A549 (cell line): ENCODE data around the gene UBA3. TPM values are rescaled to one million over a fixed set of nuclear protein-coding genes. Genes with fewer than 3 reads are reported as not detected.

Source experiments
- ATAC-seq, 2 experiments: fragments of 200-7000 bp in 1 of 2; fragments of >200 bp in 1 of 2; cut with Nextera tagmentation in 1 of 2; cut with Tn5 transposase in 1 of 2; 3 replicates each; pipeline versions ENCODE4 v1.8.0 to v1.9.1; 2018 to 2020; ENCODE audit warnings: mild to moderate bottlenecking in 1 of 2, moderate library complexity in 1 of 2
- CTCF ChIA-PET: fragments of 300-600 bp; sonication (Branson Sonifier 250); formaldehyde crosslinking; extraction: SDS; loops from one replicate; lab custom pipeline; 2021; ENCODE audit warnings: antibody characterized with exemption, inconsistent platforms; lab: Yijun Ruan, JAX
- POLR2A ChIA-PET: fragments of 350-600 bp; formaldehyde crosslinking; extraction: SDS; loops from one replicate; lab custom pipeline; 2021; ENCODE audit warnings: antibody characterized with exemption, inconsistent platforms; lab: Yijun Ruan, JAX
- DNase-seq, 2 experiments: peaks; one replicate each; pipeline versions ENCODE4 v3.0.0 to v3.0.0-alpha.2; 2011 to 2016; ENCODE audit warnings: low read depth in 1 of 2, low spot score in 1 of 2
- FAIRE-seq: peaks from 2 replicates; lab custom pipeline; 2011; peaks lifted over from hg19 to GRCh38; lab: Jason Lieb, UNC
- H3K27ac ChIP-seq, 2 experiments: fragments of >200 bp; sonication (Bioruptor Twin); formaldehyde crosslinking; 3 replicates each; pipeline ENCODE4 v1.5.1; 2016 to 2017
- H3K4me1 ChIP-seq: fragments of >200 bp; sonication (Bioruptor Twin); formaldehyde crosslinking; 3 replicates; pipeline ENCODE4 v1.6.1; 2016
- H3K4me2 ChIP-seq: fragments of >200 bp; sonication (Bioruptor Twin); formaldehyde crosslinking; 3 replicates; pipeline ENCODE4 v1.6.1; 2016
- H3K4me3 ChIP-seq: fragments of >200 bp; sonication (Bioruptor Twin); formaldehyde crosslinking; 3 replicates; pipeline ENCODE4 v1.5.1; 2016
- H3K9me3 ChIP-seq: fragments of >200 bp; sonication (Bioruptor Twin); formaldehyde crosslinking; 3 replicates; pipeline ENCODE4 v1.6.1; 2016
- CBX2 ChIP-seq: fragments of 200-600 bp; sonication (generic); IDR thresholded peaks from 2 replicates; pipeline ENCODE4 v1.6.1; 2016; ENCODE audit warnings: low read depth, mild to moderate bottlenecking, borderline replicate concordance
- CEBPB ChIP-seq, 2 experiments: fragments of >200 bp in 1 of 2; sonication (Bioruptor Twin) in 1 of 2; formaldehyde crosslinking in 1 of 2; IDR thresholded peaks; 2 replicates each; pipeline ENCODE4 v1.6.1; 2012 to 2016
- CHD2 ChIP-seq: fragments of 150-350 bp; IDR thresholded peaks from 2 replicates; pipeline ENCODE4 v1.6.1; 2014; ENCODE audit warnings: low read length; ENCODE audit not compliant: partially characterized antibody
- EHF ChIP-seq: fragments of 250-450 bp; sonication (Bioruptor Pico); IDR thresholded peaks from 2 replicates; pipeline ENCODE4 v1.5.0; 2020; ENCODE audit warnings: mild to moderate bottlenecking
- EHMT2 ChIP-seq: fragments of 200-600 bp; sonication (generic); IDR thresholded peaks from 2 replicates; pipeline ENCODE4 v1.6.1; 2016; ENCODE audit warnings: antibody characterized with exemption, low read depth, mild to moderate bottlenecking, moderate library complexity
- EP300 ChIP-seq, 2 experiments: fragments of >200 bp; sonication (Bioruptor Twin); formaldehyde crosslinking; IDR thresholded peaks; 2 replicates in 1 of 2; 3 replicates in 1 of 2; pipeline ENCODE4 v1.6.1; 2016 to 2017
- FOSB ChIP-seq: fragments of 250-450 bp; sonication (Bioruptor Pico); IDR thresholded peaks from 2 replicates; pipeline ENCODE4 v1.5.0; 2020; ENCODE audit warnings: mild to moderate bottlenecking, moderate library complexity
- FOSL2 ChIP-seq, 2 experiments: fragments of 450-650 bp in 1 of 2; fragments of >200 bp in 1 of 2; sonication (Bioruptor Twin) in 1 of 2; formaldehyde crosslinking; IDR thresholded peaks; 2 replicates each; pipeline versions ENCODE4 v1.5.0 to v1.6.1; 2016 to 2020; ENCODE audit warnings: mild to moderate bottlenecking in 1 of 2, moderate library complexity in 1 of 2
- FOXS1 ChIP-seq: fragments of 250-450 bp; sonication (Bioruptor Pico); IDR thresholded peaks from 2 replicates; pipeline ENCODE4 v1.5.0; 2020; ENCODE audit warnings: mild to moderate bottlenecking, moderate library complexity
- GATA3 ChIP-seq: IDR thresholded peaks from 2 replicates; pipeline ENCODE4 v1.6.1; 2012; ENCODE audit warnings: borderline replicate concordance
- HDAC2 ChIP-seq: fragments of 200-600 bp; sonication (generic); IDR thresholded peaks from 2 replicates; pipeline ENCODE4 v1.6.1; 2016
- HOXB13 ChIP-seq: fragments of 250-450 bp; sonication (Bioruptor Pico); IDR thresholded peaks from 2 replicates; pipeline ENCODE4 v1.5.0; 2020; ENCODE audit warnings: low read depth, mild to moderate bottlenecking, moderate library complexity
- MAX ChIP-seq: IDR thresholded peaks from 2 replicates; pipeline ENCODE4 v1.6.1; 2012
- MAZ ChIP-seq: fragments of 150-350 bp; IDR thresholded peaks from 2 replicates; pipeline ENCODE4 v1.6.1; 2014; ENCODE audit warnings: antibody characterized with exemption, low read depth, low read length, borderline replicate concordance
- MYC ChIP-seq: IDR thresholded peaks from 2 replicates; pipeline ENCODE4 v1.6.1; 2012; ENCODE audit warnings: mild to moderate bottlenecking, inconsistent platforms, low read length, improper control_type of control experiment, borderline replicate concordance
- NFE2L2 ChIP-seq: fragments of 150-350 bp; conservative IDR thresholded peaks from 2 replicates; pipeline ENCODE4 v1.6.1; 2014; ENCODE audit warnings: low read length
- POLR2AphosphoS2 ChIP-seq: conservative IDR thresholded peaks from 2 replicates; pipeline ENCODE4 v1.6.1; 2012; ENCODE audit warnings: low read length, improper control_type of control experiment, inconsistent platforms
- RAD21 ChIP-seq, 2 experiments: fragments of >200 bp in 1 of 2; sonication (Bioruptor Twin) in 1 of 2; formaldehyde crosslinking in 1 of 2; IDR thresholded peaks in 1 of 2; conservative IDR thresholded peaks in 1 of 2; 2 replicates in 1 of 2; 3 replicates in 1 of 2; pipeline ENCODE4 v1.6.1; 2012 to 2018; ENCODE audit warnings: inconsistent platforms in 1 of 2
- RFX5 ChIP-seq: fragments of 450-650 bp; IDR thresholded peaks from 2 replicates; pipeline ENCODE4 v1.7.1; 2014; ENCODE audit warnings: antibody characterized with exemption, mild to moderate bottlenecking, moderate library complexity
- SMC3 ChIP-seq: fragments of >200 bp; sonication (Bioruptor Twin); formaldehyde crosslinking; IDR thresholded peaks from 3 replicates; pipeline ENCODE4 v1.6.1; 2018; ENCODE audit warnings: inconsistent platforms
- SREBF2 ChIP-seq: fragments of 450-650 bp; IDR thresholded peaks from 2 replicates; pipeline ENCODE4 v1.6.1; 2014; ENCODE audit warnings: mild to moderate bottlenecking, moderate library complexity
- TFCP2L1 ChIP-seq: fragments of 250-450 bp; sonication (Bioruptor Pico); IDR thresholded peaks from 2 replicates; pipeline ENCODE4 v1.5.0; 2021; ENCODE audit warnings: mild to moderate bottlenecking
- TP53 ChIP-seq: fragments of 250-450 bp; sonication (Bioruptor Pico); IDR thresholded peaks from 2 replicates; pipeline ENCODE4 v1.5.0; 2021; ENCODE audit warnings: mild to moderate bottlenecking, moderate library complexity
- WGBS: methylation state at CpG from one replicate; pipeline ENCODE4 v1.1.6; 2017; ENCODE audit errors: missing lambda C conversion rate; 5-methylcytosine and 5-hydroxymethylcytosine counted together
- polyA plus RNA-seq, 4 experiments: library from polyadenylated mRNA; depleted of rRNA in 3 of 4; stranded (reverse); fragments of >200 nt; fragmentation: RNase III in 1 of 4; extraction: RNeasy Plus Mini Kit Qiagen cat#74134 plus additional on column Dnase treatment in 1 of 4; gene quantifications; 2 replicates in 3 of 4; 3 replicates in 1 of 4; pipeline ENCODE4 v1.2.3, GENCODE V29; 2011 to 2017
- TF ChIP-seq, protein P1 (sequence below): fragments of >200 bp; sonication (Bioruptor Twin); formaldehyde crosslinking; IDR thresholded peaks from 2 replicates; pipeline ENCODE4 v1.6.1; 2016

Gene UBA3
- polyA plus RNA-seq, 2 of the 4 experiments (the other 2 are of a cell fraction) = 50.0 to 62.7 TPM

DNA sequence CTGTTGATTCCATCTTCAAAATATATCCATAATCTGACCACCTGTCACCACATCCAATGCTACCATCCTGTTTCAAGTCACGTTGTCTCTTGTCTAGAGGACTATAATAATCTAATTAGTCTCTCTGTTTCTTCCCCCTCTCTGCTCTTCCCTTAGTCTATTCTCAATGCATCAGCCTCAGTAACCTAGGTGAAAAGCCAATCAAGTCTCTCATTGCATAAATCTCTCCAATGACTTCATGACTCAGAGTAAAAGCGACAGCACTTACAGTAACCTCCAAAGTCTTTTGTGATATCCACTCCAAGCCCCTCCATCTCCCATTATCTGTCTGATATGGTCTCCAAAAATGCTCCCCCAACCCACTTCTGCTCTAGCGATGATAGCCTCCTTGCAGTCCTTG lies 7.2 kb downstream of the UBA3 start (continued):
- no peak for TF ChIP-seq CHD2
- TF ChIP-seq NFE2L2 = no peak
- no peak for TF ChIP-seq CBX2
- no peak for TF ChIP-seq GATA3
- TF ChIP-seq EHMT2 = no peak
- TF ChIP-seq RAD21 (conservative IDR thresholded peaks at IDR 0.05 in 1 of 2, IDR thresholded peaks at IDR 0.05 in 1 of 2) = no peak
- no peak for TF ChIP-seq MYC
- no peak for TF ChIP-seq FOXS1
- no peak for TF ChIP-seq CEBPB (IDR thresholded peaks at IDR 0.05)
- TF ChIP-seq, all 56 proteins: peak for 0

DNA sequence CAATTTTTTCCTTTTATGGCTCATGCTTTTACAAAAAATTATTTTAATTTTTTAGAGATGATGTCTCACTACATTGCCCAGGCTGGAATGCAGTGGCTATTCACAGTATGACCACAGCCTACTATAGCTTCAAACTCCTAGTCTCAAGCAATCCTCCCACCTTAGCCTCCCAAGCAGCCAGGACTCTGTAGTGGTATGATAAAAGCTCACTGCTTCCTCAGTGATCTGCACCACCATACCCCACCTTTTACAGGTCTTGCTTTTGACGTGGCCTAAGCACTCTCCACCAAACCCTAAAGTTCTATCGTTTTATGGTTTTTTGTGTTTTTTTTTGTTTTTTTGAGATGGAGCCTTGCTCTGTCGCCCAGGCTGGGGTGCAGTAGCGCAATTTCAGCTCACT lies 14.0 kb downstream of the UBA3 start:
- POLR2A ChIA-PET = no interaction called here
- no peak for TF ChIP-seq SMC3
- TF ChIP-seq, all 56 proteins: peak for 0
- no peak for DNase-seq
- Histone ChIP-seq H3K9me3 (no peaks in the 10 kb centered on the region), H3K4me1 (no peaks in the 10 kb centered on the region), H3K4me2 (no peak overlapping the region), H3K27ac (no peak overlapping the region), H3K4me3 (no peak overlapping the region)
- no peak for FAIRE-seq
- CTCF ChIA-PET = no interaction called here
- WGBS = 94% methylated on average over 4 of the region's 4 CpGs
- ATAC-seq = no peak

DNA sequence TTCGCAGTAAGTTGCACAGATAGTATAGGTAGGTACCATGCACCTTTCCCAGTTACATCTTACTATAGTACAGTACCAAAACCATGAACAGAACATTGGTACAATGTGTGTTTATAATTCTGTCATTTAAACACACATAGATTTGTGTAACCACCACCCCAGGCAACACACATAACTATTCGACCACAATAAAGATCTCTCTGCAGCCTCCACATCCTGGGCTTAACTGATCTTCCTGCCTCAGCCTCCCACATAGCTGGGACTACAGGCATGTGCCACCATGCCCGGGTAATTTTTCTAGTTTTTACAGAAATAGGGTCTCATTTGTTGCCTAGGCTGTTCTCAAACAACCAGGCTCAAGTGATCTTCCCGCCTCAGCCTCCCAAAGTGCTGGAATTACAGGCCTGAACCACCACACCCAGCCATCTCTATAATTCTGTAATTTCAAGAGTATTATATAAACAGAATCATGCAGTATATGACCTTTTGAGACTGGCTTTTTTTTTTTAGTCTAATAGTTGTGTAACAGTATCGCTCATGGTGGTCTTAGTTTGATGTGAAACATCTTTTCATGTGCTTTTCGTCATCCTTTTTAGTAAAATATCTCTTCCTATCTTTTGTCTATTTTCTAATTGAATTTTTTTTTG lies 14.7 kb downstream of the UBA3 start:
- CTCF ChIA-PET = no interaction called here
- 84% methylated on average over 6 of the region's 6 CpGs for WGBS

GRCh38 chr3:69063636-69064035 lies 16.5 kb downstream of the UBA3 start:
- Histone ChIP-seq H3K4me2 (no peak overlapping the region), H3K4me3 (no peak overlapping the region), H3K9me3 (no peaks in the 10 kb centered on the region), H3K4me1 (no peaks in the 10 kb centered on the region), H3K27ac (no peak overlapping the region)
- POLR2A ChIA-PET = interaction anchor here (0.8 kb wide), 1 partner anchor 11 kb away, joined by 3 read pairs; the partner anchor contains the start of gene TMF1
- CTCF ChIA-PET = no interaction called here
- no peak for FAIRE-seq
- WGBS = 87% methylated on average over 2 of the region's 2 CpGs
- no peak for TF ChIP-seq RFX5
- TF ChIP-seq HDAC2 = no peak
- TF ChIP-seq GATA3 = no peak
- no peak for TF ChIP-seq FOSB (CRISPR knock-in tag)
- no peak for TF ChIP-seq MAX
- TF ChIP-seq HOXB13 = no peak
- TF ChIP-seq EHMT2 = no peak
- TF ChIP-seq POLR2AphosphoS2 = no peak
- TF ChIP-seq EP300 (IDR thresholded peaks at IDR 0.05) = no peak
- TF ChIP-seq FOXS1 = no peak
- TF ChIP-seq TP53 = no peak
- TF ChIP-seq SREBF2 = no peak
- no peak for TF ChIP-seq EHF (CRISPR knock-in tag)
- TF ChIP-seq, protein P1, sequence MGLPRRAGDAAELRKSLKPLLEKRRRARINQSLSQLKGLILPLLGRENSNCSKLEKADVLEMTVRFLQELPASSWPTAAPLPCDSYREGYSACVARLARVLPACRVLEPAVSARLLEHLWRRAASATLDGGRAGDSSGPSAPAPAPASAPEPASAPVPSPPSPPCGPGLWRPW = no peak
- TF ChIP-seq RAD21 (conservative IDR thresholded peaks at IDR 0.05 in 1 of 2, IDR thresholded peaks at IDR 0.05 in 1 of 2) = no peak
- no peak for TF ChIP-seq MAZ
- no peak for TF ChIP-seq FOSL2 (IDR thresholded peaks at IDR 0.05)
- no peak for TF ChIP-seq FOSL2 (CRISPR knock-in tag; IDR thresholded peaks at IDR 0.05)
- TF ChIP-seq TFCP2L1 (CRISPR knock-in tag) = no peak
- no peak for ATAC-seq
- DNase-seq = no peak

More for the DNA sequence above, 14.7 kb downstream of the UBA3 start:
- Histone ChIP-seq H3K4me2 (no peak overlapping the region), H3K4me3 (no peak overlapping the region), H3K9me3 (no peaks in the 10 kb centered on the region), H3K4me1 (no peaks in the 10 kb centered on the region), H3K27ac (no peak overlapping the region)
- POLR2A ChIA-PET = no interaction called here
- DNase-seq = no peak
- no peak for TF ChIP-seq SREBF2
- FAIRE-seq = no peak
- ATAC-seq = no peak
